K562 (cell line): Measurements from ENCODE around the gene QKI. TPM values are rescaled to one million over a fixed set of nuclear protein-coding genes. Genes with fewer than 3 reads are reported as not detected.

Experiments used
- ATAC-seq: fragments of 200-7000 bp; cut with Tn5 transposase; 3 replicates; pipeline ENCODE4 v1.9.1; 2020; ENCODE audit warnings: moderate library complexity
- BruUV-seq: library from RNA; stranded (reverse); fragments of 400-500 nt; replicated peaks from 2 replicates; lab custom pipeline; 2021; lab: Mats Ljungman, UMichigan
- CTCF ChIA-PET: fragments of 300-600 bp; formaldehyde crosslinking; extraction: SDS; loops from one replicate; lab custom pipeline; 2021; ENCODE audit warnings: low intra/inter-chr PET ratio; lab: Yijun Ruan, JAX
- POLR2A ChIA-PET: fragments of 300-600, 350-650 bp; sonication (Branson Sonifier 250); formaldehyde crosslinking; extraction: SDS; loops from one replicate; lab custom pipeline; 2021; ENCODE audit warnings: antibody characterized with exemption, inconsistent platforms; lab: Yijun Ruan, JAX
- DNase-seq, 4 experiments: peaks; one replicate each; pipeline versions ENCODE4 v3.0.0 to v3.0.0-alpha.2; 2011 to 2018; ENCODE audit warnings: low spot score in 3 of 4, mixed read lengths in 3 of 4; ENCODE audit errors: extremely low read depth in 1 of 4
- FAIRE-seq: peaks from 2 replicates; lab custom pipeline; 2011; peaks lifted over from hg19 to GRCh38; lab: Jason Lieb, UNC
- H2AFZ ChIP-seq: 2 replicates; pipeline ENCODE4 v1.6.0; 2011; ENCODE audit warnings: low read depth, low read length, control low read depth, inconsistent platforms
- H3K27ac ChIP-seq: fragments of 200-600 bp; 3 replicates; pipeline ENCODE4 v1.8.0; 2011; ENCODE audit warnings: low read depth, mild to moderate bottlenecking, control low read depth, inconsistent platforms, low read length, moderate library complexity, mixed read lengths; ENCODE audit errors: extremely low read depth
- H3K27me3 ChIP-seq, 2 experiments: fragments of 300-600 bp in 1 of 2; 2 replicates in 1 of 2; 3 replicates in 1 of 2; pipeline versions ENCODE4 v1.6.0 to v1.8.0; 2011; ENCODE audit warnings: inconsistent platforms in 2 of 2, low read length in 2 of 2, mild to moderate bottlenecking in 1 of 2, mixed read lengths in 1 of 2, moderate library complexity in 1 of 2; ENCODE audit not compliant: control insufficient read depth in 2 of 2, insufficient read depth in 2 of 2
- H3K36me3 ChIP-seq: fragments of 300-600 bp; 3 replicates; pipeline ENCODE4 v1.8.0; 2011; ENCODE audit warnings: mild to moderate bottlenecking, low read length, inconsistent platforms; ENCODE audit not compliant: control insufficient read depth, insufficient read depth
- H3K4me1 ChIP-seq, 2 experiments: fragments of 200-600 bp in 1 of 2; replicated peaks in 1 of 2; 2 replicates in 1 of 2; 3 replicates in 1 of 2; pipeline versions ENCODE4 v1.5.1 to v1.8.0; 2011; ENCODE audit warnings: inconsistent platforms in 2 of 2, low read length in 2 of 2, mild to moderate bottlenecking in 1 of 2, mixed read lengths in 1 of 2, moderate library complexity in 1 of 2; ENCODE audit not compliant: control insufficient read depth in 2 of 2, insufficient read depth in 2 of 2
- H3K4me2 ChIP-seq: 2 replicates; pipeline ENCODE4 v1.6.1; 2011; ENCODE audit warnings: low read length, control low read depth, inconsistent platforms, mixed read lengths; ENCODE audit not compliant: insufficient read depth
- H3K4me3 ChIP-seq: fragments of 200-600 bp; sonication (generic), shearing (Covaris generic); 2 replicates; pipeline ENCODE4 v1.5.1; 2016; ENCODE audit warnings: control low read depth, inconsistent platforms
- H3K79me2 ChIP-seq: fragments of 200-600 bp; 3 replicates; pipeline ENCODE4 v1.8.0; 2011; ENCODE audit warnings: low read length, inconsistent platforms; ENCODE audit not compliant: control insufficient read depth, insufficient read depth
- H3K9ac ChIP-seq, 2 experiments: 2 replicates each; pipeline versions ENCODE4 v1.6.0 to v1.6.1; 2011; ENCODE audit warnings: low read depth in 2 of 2, low read length in 2 of 2, control low read depth in 1 of 2, inconsistent platforms in 1 of 2, mild to moderate bottlenecking in 1 of 2, mixed read lengths in 1 of 2; ENCODE audit not compliant: insufficient read depth in 1 of 2
- H3K9me1 ChIP-seq: one replicate; pipeline ENCODE4 v1.6.0; 2011; ENCODE audit warnings: inconsistent platforms, mild to moderate bottlenecking, low read length, moderate library complexity; ENCODE audit not compliant: control insufficient read depth, insufficient read depth
- H3K9me3 ChIP-seq: replicated peaks from 2 replicates; pipeline ENCODE4 v1.5.1; 2011; ENCODE audit warnings: low read depth, low read length, inconsistent platforms; ENCODE audit not compliant: control insufficient read depth, insufficient read depth
- H4K20me1 ChIP-seq: replicated peaks from 2 replicates; pipeline ENCODE4 v1.6.1; 2011; ENCODE audit warnings: low read length, inconsistent platforms, mixed read lengths; ENCODE audit not compliant: control insufficient read depth, insufficient read depth
- E2F5 ChIP-seq: sonication (generic); formaldehyde crosslinking; IDR thresholded peaks from 2 replicates; pipeline ENCODE4 v1.8.0; 2022; ENCODE audit warnings: mild to moderate bottlenecking, missing genetic modification reagents
- MAFK ChIP-seq: IDR thresholded peaks from 2 replicates; pipeline ENCODE4 v1.6.1; 2011; ENCODE audit warnings: low read length, improper control_type of control experiment
- MTA3 ChIP-seq: fragments of 450-650 bp; formaldehyde crosslinking; IDR thresholded peaks from 2 replicates; pipeline ENCODE4 v1.6.1; 2017; ENCODE audit warnings: mild to moderate bottlenecking, borderline replicate concordance
- PCBP1 ChIP-seq: fragments of 200-400 bp; formaldehyde crosslinking; IDR thresholded peaks from 2 replicates; pipeline ENCODE4 v1.6.1; 2018; ENCODE audit warnings: mild to moderate bottlenecking, low read depth, low read length; ENCODE audit not compliant: poor library complexity, severe bottlenecking
- RCOR1 ChIP-seq, 2 experiments: IDR thresholded peaks; 2 replicates each; pipeline ENCODE4 v1.6.1; 2012; ENCODE audit warnings: low read depth in 2 of 2, low read length in 2 of 2, borderline replicate concordance in 1 of 2, improper control_type of control experiment in 1 of 2
- RNF2 ChIP-seq: sonication (generic); IDR thresholded peaks from 2 replicates; pipeline ENCODE4 v1.6.1; 2016
- SPI1 ChIP-seq: IDR thresholded peaks from 2 replicates; pipeline ENCODE4 v1.6.1; 2011; ENCODE audit warnings: low read depth, low read length, control low read depth, borderline replicate concordance
- TGIF2 ChIP-seq: sonication (generic); formaldehyde crosslinking; IDR thresholded peaks from 2 replicates; pipeline ENCODE4 v1.8.1; 2022; ENCODE audit warnings: mild to moderate bottlenecking, missing genetic modification reagents, moderate library complexity
- ZNF239 ChIP-seq: fragments of 250-450 bp; sonication (Bioruptor Pico); IDR thresholded peaks from 2 replicates; pipeline ENCODE4 v1.4.0; 2020; ENCODE audit warnings: mild to moderate bottlenecking
- ZNF551 ChIP-seq: fragments of 250-450 bp; sonication (Bioruptor Pico); IDR thresholded peaks from 2 replicates; pipeline ENCODE4 v1.5.0; 2021; ENCODE audit warnings: mild to moderate bottlenecking, moderate library complexity
- ZNF57 ChIP-seq: fragments of 450-650 bp; formaldehyde crosslinking; IDR thresholded peaks from 2 replicates; pipeline ENCODE4 v1.4.0; 2020; ENCODE audit warnings: mild to moderate bottlenecking, moderate library complexity
- WGBS: fragments of 100-300 bp; shearing (Covaris generic); methylation state at CpG from one replicate; pipeline ENCODE4 v1.1.6; 2016; ENCODE audit warnings: low coverage, mixed read lengths; ENCODE audit not compliant: insufficient coverage; ENCODE audit errors: missing lambda C conversion rate; 5-methylcytosine and 5-hydroxymethylcytosine counted together
- in situ Hi-C: fragments of 300-500 bp; cut with MboI; formaldehyde crosslinking; loops from 4 replicates; pipeline ENCODE4 v1.15.0; 2018; ENCODE audit warnings: inconsistent platforms, mixed read lengths
- intact Hi-C: fragments of 100-400 bp; cut with micrococcal nuclease; formaldehyde crosslinking; loops from 2 replicates; pipeline ENCODE4 v1.14.2; 2022
- polyA plus RNA-seq, 8 experiments: library from polyadenylated mRNA; depleted of rRNA in 4 of 8; stranded (reverse) in 5 of 8; unstranded in 3 of 8; fragments of >200 nt; fragmentation: Nextera tagmentation in 2 of 8; fragmentation: Illumina TruSeq in 1 of 8; extraction: Ambion mirVana in 2 of 8; extraction: Trizol in 1 of 8; gene quantifications; 2 replicates each; pipeline versions ENCODE4 v1.2.1 to v1.2.3, GENCODE V29; 2011 to 2014; ENCODE audit warnings: inconsistent platforms in 1 of 8, missing spikeins in 1 of 8
- total RNA-seq, 7 experiments: library from RNA; depleted of rRNA in 6 of 7; stranded (reverse); fragments of >200 nt in 6 of 7; fragmentation: Illumina TruSeq in 2 of 7; extraction: Trizol in 2 of 7; gene quantifications; 2 replicates each; pipeline versions ENCODE4 v1.2.1 to v1.2.3, GENCODE V29; 2011 to 2021; ENCODE audit warnings: low replicate concordance in 1 of 7

Gene QKI
- total and polyA plus RNA-seq, 9 of the 15 experiments (the other 6 are each of a cell fraction or from before 2014, with no cell fraction given), result 20.4 to 215 (median 123) TPM

GRCh38 chr6:163545370-163545769 is 130.9 kb downstream of the QKI start:
- no peaks in the 10 kb centered on the region for H3K4me1 ChIP-seq
- TF ChIP-seq ZNF551 (CRISPR knock-in tag) (no peak), RCOR1 (IDR thresholded peaks at IDR 0.05; ENCODE audit: borderline replicate concordance in 1 of 2, low read depth in 2 of 2, low read length in 2 of 2) (no peak), ZNF57 (CRISPR knock-in tag) (no peak), MTA3 (no peak), TGIF2 (CRISPR knock-in tag) (no peak), E2F5 (CRISPR knock-in tag) (no peak), ZNF239 (CRISPR knock-in tag) (no peak), SPI1 (no peak), PCBP1 (no peak), RNF2 (no peak), MAFK (no peak)
- TF ChIP-seq, all 486 proteins: peak for 0
- H3K9ac ChIP-seq, result no peak overlapping the region
- H4K20me1 ChIP-seq, result no peaks in the 10 kb centered on the region
- 90% methylated on average over 5 of the region's 5 CpGs for WGBS
- peaks cover 74% of the 10 kb centered on the region for H3K79me2 ChIP-seq
- POLR2A ChIA-PET, result no interaction called here
- CTCF ChIA-PET, result no interaction called here
- in situ Hi-C loops, result no loop called here
- no peak overlapping the region for H2AFZ ChIP-seq
- FAIRE-seq (no peak), ATAC-seq (no peak), DNase-seq (no peak)
- BruUV-seq, result no TSS peak
- no peak overlapping the region for H3K4me2 ChIP-seq
- intact Hi-C loops, result no loop called here
- H3K9me3 ChIP-seq, result no peaks in the 10 kb centered on the region
- no peaks in the 10 kb centered on the region for H3K9me1 ChIP-seq
- H3K27ac ChIP-seq, result no peak overlapping the region
- no peaks in the 10 kb centered on the region for H3K27me3 ChIP-seq
- no peak overlapping the region for H3K4me3 ChIP-seq
- peaks cover 14% of the 10 kb centered on the region; the same call in 2 of the 3 replicates for H3K36me3 ChIP-seq
